SKM-1 (cell line): ENCODE data around the gene ZDHHC8.
A peak's percentile ranks its signal among the peaks of the same experiment; 100 is the strongest.

Source experiments
- DNase-seq: peaks from one replicate; lab custom pipeline; 2025; ENCODE audit not compliant: unreplicated experiment; lab: John Stamatoyannopoulos, UW

Gene ZDHHC8

GRCh38 chr22:20113551-20114310, 17.9 kb upstream of the ZDHHC8 start:
- no peak for DNase-seq

- no peak for DNase-seq
Observed at GRCh38 chr22:20114506-20115475, 16.8 kb upstream of the ZDHHC8 start.

- no peak for DNase-seq
Observed at GRCh38 chr22:20115691-20116375, 15.8 kb upstream of the ZDHHC8 start, which contains the start of gene RANBP1. Gene RANBP1 (plus strand): TSS chr22:20116104. CDS start chr22:20116185, 81 bp downstream.

GRCh38 chr22:20116376-20116950, 15.1 kb upstream of the ZDHHC8 start:
- DNase-seq, result no peak

- DNase-seq, result peak; percentile 96
Observed at GRCh38 chr22:20116951-20117632, 14.5 kb upstream of the ZDHHC8 start, which contains the start of gene TRMT2A. Gene TRMT2A (minus strand): TSS chr22:20117226. CDS start chr22:20116906, 320 bp downstream.

GRCh38 chr22:20117633-20118299, 13.8 kb upstream of the ZDHHC8 start:
- no peak for DNase-seq

GRCh38 chr22:20118300-20119020, 13.1 kb upstream of the ZDHHC8 start:
- DNase-seq, result no peak

- no peak for DNase-seq
Observed at GRCh38 chr22:20121856-20122415, 9.7 kb upstream of the ZDHHC8 start.

- no peak for DNase-seq
Observed at GRCh38 chr22:20123366-20124082, 8.1 kb upstream of the ZDHHC8 start.

GRCh38 chr22:20124083-20124787, 7.4 kb upstream of the ZDHHC8 start:
- no peak for DNase-seq

GRCh38 chr22:20125201-20126174, 6.1 kb upstream of the ZDHHC8 start:
- no peak for DNase-seq

GRCh38 chr22:20126284-20127029, 5.1 kb upstream of the ZDHHC8 start:
- no peak for DNase-seq

GRCh38 chr22:20127318-20127868, 4.2 kb upstream of the ZDHHC8 start:
- no peak for DNase-seq

- no peak for DNase-seq
Observed at GRCh38 chr22:20127869-20128618, 3.6 kb upstream of the ZDHHC8 start.

- DNase-seq, result no peak
Observed at GRCh38 chr22:20128619-20128901, 3.0 kb upstream of the ZDHHC8 start.
